DMS79 (cell line): ENCODE results near the gene UIMC1.
A peak's percentile ranks its signal among the peaks of the same experiment; 100 is the strongest.

Source experiments
- DNase-seq: peaks from one replicate; lab custom pipeline; 2025; lab: John Stamatoyannopoulos, UW

The UIMC1 gene

DNA sequence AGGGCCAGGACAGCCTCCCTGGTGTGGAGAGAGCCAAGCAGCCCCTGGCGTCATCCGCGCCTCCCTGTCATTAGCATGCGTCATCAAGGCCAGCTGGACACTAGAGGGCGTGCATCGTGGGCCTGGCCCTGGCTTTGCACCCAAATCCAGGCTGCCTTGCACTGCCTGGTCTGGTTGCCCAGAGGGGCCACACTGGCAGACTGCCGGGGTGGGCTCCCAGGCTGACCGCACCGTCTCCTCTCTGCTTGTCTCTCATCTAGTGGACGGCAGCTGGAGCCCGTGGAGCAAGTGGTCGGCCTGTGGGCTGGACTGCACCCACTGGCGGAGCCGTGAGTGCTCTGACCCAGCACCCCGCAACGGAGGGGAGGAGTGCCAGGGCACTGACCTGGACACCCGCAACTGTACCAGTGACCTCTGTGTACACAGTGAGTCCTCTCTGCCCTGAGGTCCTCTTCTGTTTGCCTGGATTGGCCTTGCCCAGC is 136.4 kb downstream of the UIMC1 start:
- DNase-seq, result no peak

- DNase-seq, result no peak
Measured at GRCh38 chr5:176869501-176870109, 137.0 kb downstream of the UIMC1 start.

DNA sequence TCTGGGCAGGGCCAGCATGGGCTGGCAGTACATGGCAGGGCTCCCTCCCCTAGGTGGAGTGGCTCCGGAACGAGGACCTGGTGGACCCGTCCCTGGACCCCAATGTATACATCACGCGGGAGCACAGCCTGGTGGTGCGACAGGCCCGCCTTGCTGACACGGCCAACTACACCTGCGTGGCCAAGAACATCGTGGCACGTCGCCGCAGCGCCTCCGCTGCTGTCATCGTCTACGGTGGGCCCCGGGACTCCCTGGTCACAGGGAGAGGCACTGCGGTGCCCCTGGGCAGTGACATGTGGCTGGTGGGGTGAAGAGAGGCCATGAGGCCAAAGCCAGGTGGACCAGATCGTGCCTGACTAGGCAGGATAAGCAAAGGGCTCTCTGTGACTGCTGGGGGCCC is 137.8 kb downstream of the UIMC1 start:
- DNase-seq, result no peak

DNA sequence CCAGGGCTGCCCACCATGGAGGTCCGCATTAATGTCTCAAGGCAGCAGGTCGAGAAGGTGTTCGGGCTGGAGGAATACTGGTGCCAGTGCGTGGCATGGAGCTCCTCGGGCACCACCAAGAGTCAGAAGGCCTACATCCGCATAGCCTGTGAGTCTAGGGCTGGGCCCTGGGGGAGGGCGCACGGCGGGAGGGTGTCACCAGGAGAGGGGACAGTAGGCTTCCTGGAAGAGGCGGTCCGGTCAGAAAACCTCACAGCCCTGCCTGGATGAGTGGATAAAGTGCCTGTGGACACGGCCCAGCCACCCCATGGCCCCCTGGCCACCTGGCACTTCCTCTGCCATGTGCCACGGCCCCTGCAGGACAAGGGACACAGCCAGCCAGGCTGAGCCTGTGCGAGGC is 138.5 kb downstream of the UIMC1 start:
- DNase-seq, result no peak

- no peak for DNase-seq
Measured at GRCh38 chr5:176866707-176867310, 139.8 kb downstream of the UIMC1 start.

DNA sequence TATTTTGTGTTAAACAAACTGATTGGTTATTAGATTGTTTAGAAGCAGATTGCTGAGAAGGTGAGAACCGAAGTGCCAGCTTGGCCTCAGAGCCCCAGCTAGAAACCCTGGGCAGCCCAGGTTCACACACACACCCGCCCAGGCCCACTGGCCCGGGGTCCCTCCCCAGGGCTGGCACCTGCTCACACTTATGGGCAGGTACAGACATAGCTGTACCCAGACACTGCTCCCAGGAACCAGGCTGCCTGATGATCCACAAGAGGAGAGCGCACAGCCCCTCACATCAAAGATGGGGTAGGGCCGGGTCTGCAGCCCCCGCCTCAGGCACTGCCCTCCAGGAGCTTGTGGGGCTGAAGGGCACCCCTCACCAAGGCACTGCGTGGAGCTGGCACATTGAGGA is 140.6 kb downstream of the UIMC1 start:
- no peak for DNase-seq

DNA sequence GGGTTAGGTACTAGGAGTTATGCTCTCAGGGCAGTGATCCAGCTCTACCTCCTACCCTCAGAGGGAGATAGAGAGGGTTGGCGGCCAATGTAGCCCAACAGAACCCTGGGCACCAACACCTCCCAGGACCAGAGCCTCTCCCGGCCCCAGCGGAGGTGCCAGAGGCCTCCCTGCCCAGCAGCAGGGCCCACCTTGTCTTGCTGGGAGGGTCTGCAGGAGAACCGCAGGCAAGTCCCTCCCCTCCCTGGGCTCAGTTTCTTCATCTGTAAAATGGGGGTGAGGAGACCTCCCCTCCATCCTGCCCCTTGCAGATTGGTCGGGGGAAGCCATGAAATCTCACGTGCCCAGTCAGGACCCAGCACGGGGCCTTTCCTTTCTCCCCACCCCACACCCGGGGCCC is 141.8 kb downstream of the UIMC1 start:
- DNase-seq, result no peak

GRCh38 chr5:176863765-176864098 is 142.8 kb downstream of the UIMC1 start:
- no peak for DNase-seq

DNA sequence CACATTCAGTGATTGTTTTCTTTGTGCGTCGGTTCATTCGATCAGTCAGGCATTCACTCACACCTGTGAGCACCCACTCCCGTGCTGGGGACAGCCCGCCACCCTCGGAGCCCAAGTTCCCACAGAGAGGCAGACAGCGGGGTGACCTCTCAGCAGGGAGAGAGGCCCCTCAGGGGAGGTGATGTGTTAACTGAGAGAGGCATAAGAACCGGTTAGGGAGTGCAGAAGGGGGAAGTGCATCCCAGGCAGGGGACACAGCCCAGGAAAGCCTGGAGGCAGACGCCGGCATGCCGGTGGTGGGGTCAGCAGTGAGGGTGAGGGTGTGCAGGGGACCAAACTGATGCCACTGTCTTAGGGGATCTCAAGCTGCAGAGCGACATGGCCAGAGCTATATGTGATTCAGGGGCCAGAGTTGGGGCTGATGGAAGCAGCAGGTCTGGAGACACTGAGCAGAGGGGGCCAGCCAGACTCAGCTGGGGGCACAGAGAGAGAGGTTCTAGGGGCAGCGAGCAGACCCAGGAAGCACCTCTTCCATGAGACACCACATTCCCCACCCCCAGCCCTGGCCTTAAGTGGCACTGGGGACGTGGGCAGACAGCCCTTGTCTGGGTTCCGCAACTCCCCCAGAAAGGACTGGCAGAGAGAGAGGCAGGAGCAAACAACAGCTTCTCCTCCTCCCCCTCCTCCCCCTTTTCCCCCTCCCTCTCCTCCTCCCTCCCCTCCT is 143.4 kb downstream of the UIMC1 start:
- no peak for DNase-seq

- DNase-seq, result no peak
Measured at GRCh38 chr5:176862330-176862995, 144.1 kb downstream of the UIMC1 start.

DNA sequence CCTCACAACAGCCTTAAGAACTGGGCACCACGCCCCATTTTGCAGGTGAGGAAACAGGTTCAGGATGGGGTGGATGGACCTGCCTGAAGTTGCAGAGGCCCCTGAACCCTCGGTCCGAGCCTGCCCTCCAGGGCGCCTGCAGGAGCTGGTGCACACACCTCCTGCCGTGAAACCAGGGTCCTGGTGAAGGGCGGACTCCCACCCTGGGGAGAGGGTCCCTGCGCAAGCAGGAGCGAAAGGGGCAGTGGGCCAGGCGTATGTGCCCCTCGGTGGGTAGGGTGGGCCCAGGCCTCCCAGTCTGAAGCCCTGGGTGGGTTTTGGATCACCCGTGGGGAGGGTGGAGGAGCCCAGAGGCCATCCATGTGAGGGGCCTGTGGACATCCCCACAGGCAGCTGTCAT is 145.3 kb downstream of the UIMC1 start:
- DNase-seq, result no peak

DNA sequence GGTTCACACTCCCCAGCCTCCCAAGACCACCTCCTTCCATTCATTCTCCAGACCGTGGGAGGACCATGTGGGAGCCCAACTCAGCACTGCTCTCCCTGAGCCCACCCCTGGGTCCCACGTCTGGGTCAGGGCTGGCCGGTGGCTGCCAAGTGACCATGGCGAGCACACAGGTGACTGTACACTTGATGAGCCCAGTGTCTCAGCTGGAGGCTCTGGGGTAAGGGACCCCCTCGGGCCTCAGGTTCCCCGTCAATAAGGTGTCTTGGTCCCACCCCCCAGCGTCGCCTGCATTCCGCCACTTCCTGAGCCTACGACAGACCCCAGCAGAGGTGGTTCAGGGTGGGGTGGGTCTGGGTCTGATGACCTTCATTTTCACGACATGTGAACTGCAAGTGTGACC is 146.2 kb downstream of the UIMC1 start:
- no peak for DNase-seq

DNA sequence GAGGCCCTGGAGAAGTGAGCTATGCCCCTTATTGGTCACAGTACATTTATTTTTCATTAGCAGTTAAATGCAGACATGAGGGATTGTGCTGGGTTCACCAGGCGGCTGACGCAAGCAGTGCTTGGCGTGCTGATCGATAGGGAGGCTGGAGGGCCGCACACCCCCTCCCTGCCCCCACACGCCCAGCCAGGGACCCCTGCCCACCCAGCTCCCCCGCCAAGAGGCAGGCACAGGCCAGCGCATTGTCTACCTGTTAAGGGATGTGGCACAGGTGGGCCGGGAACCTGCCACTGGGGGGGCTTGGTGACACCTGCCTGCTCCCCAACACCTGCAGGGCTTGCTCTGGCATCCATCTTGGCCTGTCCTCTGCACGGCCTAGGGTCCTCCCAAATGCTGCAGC is 146.7 kb downstream of the UIMC1 start:
- no peak for DNase-seq

- no peak for DNase-seq
Measured at GRCh38 chr5:176857894-176858273, 148.7 kb downstream of the UIMC1 start.

DNA sequence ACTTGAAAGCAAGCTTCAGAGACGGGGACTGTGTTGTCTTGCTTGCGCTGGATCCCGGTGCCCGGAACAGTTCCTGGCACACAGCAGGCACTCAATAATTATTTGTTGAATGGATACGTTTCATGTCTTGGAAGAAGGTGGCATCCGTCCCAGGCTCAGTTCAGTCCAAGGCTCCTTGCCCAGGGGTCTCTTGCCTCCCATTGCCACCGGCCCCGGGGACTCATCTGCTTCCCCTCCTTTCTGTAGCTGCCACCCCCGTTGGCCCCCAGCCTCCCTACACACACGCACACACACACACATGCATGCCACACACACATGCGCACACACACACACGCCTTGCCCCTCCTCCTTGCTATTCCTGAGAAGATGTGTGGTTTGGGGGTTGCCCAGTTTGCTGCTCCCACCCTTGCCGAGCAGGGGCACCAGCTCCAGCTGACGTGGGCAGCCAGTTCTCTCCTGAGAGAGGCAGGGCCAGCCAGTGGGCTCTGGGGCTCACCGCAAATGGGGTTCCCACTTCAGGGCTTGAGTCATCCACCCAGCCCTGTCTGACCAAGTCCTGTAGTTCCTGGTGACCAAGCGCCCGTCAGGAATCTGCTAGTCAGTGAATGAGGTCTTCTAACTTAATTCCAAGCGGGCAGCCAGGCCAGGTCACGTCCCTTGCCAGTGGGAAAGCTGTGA is 149.2 kb downstream of the UIMC1 start:
- DNase-seq, result no peak

- DNase-seq, result peak; percentile 11
Measured at GRCh38 chr5:176856746-176857145, 149.8 kb downstream of the UIMC1 start.

- DNase-seq, result no peak
Measured at GRCh38 chr5:176855598-176855997, 151.0 kb downstream of the UIMC1 start.
